AG09309 (cell line): Measurements from ENCODE around the gene CTXND2.

ENCODE experiments used
- DNase-seq: peaks from one replicate; pipeline ENCODE4 v3.0.0-alpha.2; 2010; ENCODE audit warnings: low read depth
- H3K4me3 ChIP-seq: 2 replicates; pipeline ENCODE4 v1.5.1; 2011; ENCODE audit warnings: mild to moderate bottlenecking, low read depth, low read length, moderate library complexity; ENCODE audit not compliant: control insufficient read depth
- TF ChIP-seq, protein P1 (sequence below): IDR thresholded peaks from 2 replicates; pipeline ENCODE4 v1.5.1; 2011; ENCODE audit warnings: mild to moderate bottlenecking, low read depth, low read length, inconsistent platforms; ENCODE audit not compliant: insufficient read depth, control insufficient read depth; ENCODE audit errors: missing control alignments

CTXND2 gene

DNA sequence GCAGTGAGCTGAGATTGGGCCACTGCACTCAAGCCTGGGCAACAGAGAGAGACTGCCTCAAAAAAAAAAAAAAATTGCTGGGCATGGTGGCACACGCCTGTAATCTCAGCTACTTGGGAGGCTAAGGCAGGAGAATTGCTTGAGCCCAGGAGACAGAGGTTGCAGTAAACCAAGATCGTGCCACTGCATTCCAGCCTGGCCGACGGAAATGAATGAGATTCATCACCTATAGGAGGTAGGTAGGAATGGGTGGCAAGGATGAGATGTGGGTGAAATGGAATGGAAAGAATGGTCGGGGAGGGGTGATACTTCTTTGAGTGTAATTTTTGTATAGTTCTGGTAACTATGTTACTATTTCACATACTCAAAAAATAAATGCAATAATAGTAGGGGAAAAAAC is 15.4 kb downstream of the CTXND2 start:
- H3K4me3 ChIP-seq = no peak overlapping the region
- TF ChIP-seq, protein P1, sequence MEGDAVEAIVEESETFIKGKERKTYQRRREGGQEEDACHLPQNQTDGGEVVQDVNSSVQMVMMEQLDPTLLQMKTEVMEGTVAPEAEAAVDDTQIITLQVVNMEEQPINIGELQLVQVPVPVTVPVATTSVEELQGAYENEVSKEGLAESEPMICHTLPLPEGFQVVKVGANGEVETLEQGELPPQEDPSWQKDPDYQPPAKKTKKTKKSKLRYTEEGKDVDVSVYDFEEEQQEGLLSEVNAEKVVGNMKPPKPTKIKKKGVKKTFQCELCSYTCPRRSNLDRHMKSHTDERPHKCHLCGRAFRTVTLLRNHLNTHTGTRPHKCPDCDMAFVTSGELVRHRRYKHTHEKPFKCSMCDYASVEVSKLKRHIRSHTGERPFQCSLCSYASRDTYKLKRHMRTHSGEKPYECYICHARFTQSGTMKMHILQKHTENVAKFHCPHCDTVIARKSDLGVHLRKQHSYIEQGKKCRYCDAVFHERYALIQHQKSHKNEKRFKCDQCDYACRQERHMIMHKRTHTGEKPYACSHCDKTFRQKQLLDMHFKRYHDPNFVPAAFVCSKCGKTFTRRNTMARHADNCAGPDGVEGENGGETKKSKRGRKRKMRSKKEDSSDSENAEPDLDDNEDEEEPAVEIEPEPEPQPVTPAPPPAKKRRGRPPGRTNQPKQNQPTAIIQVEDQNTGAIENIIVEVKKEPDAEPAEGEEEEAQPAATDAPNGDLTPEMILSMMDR = no peak
- no peak for DNase-seq

DNA sequence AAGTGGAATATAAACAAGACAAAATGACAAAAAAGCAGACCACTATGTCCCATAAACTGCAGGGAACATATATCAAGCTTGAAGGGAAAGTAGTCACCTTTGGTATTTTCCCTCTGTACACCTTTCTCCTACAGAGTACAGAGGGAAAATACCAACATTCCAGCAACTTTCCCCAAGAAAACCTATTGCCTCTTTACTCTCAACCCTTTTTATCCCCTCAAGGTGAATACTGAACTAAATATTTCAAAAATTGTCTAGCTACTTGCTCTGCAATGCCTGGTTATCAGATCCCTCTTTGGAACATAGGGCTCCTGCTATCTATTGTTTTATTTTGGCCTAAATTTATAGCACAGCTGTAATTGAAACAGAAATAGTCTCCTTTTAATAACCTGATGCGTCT is 15.8 kb downstream of the CTXND2 start:
- H3K4me3 ChIP-seq = no peak overlapping the region
- TF ChIP-seq, protein P1 = no peak

DNA sequence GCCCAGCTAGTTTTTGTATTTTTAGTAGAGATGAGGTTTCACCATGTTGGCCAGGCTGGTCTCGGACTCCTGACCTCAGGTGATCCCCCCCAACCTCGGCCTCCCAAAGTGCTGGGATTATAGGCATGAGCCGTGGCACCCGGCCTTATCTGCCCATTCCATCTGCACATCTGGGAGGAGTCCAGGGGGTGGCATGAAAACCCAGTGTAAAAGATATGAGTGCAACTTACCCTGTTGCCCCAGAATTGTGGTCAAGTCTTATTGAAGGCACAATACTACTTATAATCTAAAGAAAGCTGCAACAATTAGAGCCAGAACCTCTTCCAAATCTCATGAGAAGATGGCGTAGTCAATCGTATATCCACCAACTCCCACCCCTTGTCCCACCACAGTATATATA is 18.4 kb downstream of the CTXND2 start:
- DNase-seq = no peak
- TF ChIP-seq, protein P1 = no peak
- H3K4me3 ChIP-seq = no peak overlapping the region

More for the DNA sequence above, 15.8 kb downstream of the CTXND2 start:
- DNase-seq = no peak

DNA sequence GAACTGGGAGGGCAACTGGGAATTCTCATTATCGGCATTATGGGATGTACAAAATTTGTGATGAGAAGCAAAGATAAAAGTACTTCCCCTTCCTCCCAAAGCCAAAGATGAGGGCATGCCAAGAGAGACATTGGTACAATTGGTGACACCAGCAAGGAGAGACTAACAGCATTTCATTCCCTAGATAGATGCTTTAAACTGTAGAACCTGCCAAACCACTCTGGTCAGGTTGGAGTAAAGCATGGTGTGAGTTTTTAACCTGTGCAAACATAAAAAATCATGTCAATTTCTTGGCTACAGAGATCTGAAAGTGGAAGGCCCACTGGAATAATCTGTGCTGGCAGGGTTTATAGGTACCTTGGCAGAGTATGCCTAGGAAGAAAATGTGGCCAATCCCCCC is 19.4 kb downstream of the CTXND2 start:
- TF ChIP-seq, protein P1 = no peak
- DNase-seq = no peak
- no peak overlapping the region for H3K4me3 ChIP-seq

DNA sequence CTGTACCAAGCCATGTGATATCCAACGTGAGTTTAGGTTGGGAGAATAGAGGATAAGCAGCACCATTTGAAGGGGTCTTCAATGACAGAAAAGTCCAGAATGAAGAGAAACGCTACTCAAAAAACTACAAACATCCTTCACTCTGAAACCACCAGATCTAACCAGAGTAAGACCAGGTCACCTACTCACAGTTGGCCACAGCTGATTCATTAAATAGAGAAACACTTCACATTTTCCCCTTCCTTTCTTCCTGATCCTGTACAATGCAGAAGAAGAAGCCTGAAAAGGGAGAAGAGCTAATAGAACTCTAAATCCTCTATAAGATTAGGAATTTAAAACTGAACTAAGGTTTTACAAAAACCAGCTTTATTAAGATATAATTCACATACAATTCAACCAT is 19.9 kb downstream of the CTXND2 start:
- TF ChIP-seq, protein P1 = no peak
- no peak for DNase-seq
- no peak overlapping the region for H3K4me3 ChIP-seq

DNA sequence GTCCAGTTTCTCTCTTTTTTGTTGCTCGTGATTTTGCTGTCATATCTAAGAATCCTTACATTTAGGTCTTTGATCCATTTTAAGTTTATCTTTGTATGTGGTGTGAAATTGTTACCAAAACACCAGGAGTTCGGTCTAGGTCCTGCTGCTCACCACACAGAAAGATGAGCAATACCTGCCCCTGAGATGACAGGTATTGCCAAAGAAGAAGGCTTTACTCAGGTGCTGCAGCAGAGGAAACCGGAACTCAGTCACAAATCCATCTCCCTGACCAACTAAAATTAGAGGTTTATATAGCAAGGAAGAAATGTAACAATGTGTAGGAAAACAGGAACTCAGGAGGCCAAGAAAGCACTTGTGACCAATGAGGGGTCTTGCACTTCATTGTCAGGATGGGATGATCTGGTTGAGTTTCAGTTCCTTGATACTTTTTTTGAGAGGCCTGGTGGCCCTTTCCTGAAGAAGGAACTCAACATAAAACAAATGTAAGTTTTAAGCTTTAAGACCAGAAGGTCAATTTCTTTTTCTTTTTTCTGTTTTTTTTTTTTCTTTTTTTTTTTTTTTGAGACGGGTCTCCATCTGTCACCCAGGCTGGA is 22.7 kb downstream of the CTXND2 start:
- DNase-seq = no peak
- no peak overlapping the region for H3K4me3 ChIP-seq
- TF ChIP-seq, protein P1 = no peak

DNA sequence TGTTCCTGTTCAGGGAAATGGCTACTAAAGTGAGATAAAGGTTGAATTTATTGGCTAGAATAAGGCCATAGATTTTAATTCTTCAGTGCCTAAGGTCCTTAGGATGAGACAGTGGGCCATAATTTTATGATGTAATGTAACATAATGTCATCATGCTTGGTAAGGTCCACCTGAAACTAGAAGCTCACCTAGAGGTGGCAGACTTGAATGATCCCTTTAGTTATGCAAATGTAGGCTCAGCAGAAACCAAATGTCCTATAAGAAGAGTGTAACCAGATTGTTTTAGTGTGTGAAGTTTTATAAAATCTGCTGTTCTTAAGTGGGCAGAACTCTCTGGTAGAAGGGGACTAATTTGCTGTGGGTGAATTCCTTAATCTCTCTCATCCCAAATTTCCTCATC is 25.7 kb downstream of the CTXND2 start:
- no peak overlapping the region for H3K4me3 ChIP-seq
- TF ChIP-seq, protein P1 = no peak
- DNase-seq = no peak
